ENCODE measurements around the gene CFAP97D2. TPM values are rescaled to one million over a fixed set of nuclear protein-coding genes. Genes with fewer than 3 reads are reported as not detected.

The CFAP97D2 gene
- total RNA-seq, 1 donor from 2014 or later, result not detected

- no peak for DNase-seq (ENCODE audit: low read depth)
- peaks cover 3% of the 10 kb centered on the region for H3K27me3 ChIP-seq (ENCODE audit: control insufficient read depth, insufficient read depth, low read length)
- H3K4me3 ChIP-seq (ENCODE audit: low read depth, low read length), result no peak overlapping the region
- TF ChIP-seq CTCF (IDR thresholded peaks at IDR 0.05; ENCODE audit: insufficient read depth, low read length, poor library complexity, severe bottlenecking), result no peak
- H3K36me3 ChIP-seq (ENCODE audit: control insufficient read depth, insufficient read depth, low read length), result no peaks in the 10 kb centered on the region
Observed at GRCh38 chr13:114229506-114229905, 50.4 kb downstream of the CFAP97D2 start.

- H3K4me3 ChIP-seq (ENCODE audit: low read depth, low read length), result no peak overlapping the region
Observed at GRCh38 chr13:114230117-114230516, 51.1 kb downstream of the CFAP97D2 start.

GRCh38 chr13:114230575-114230974 lies 51.5 kb downstream of the CFAP97D2 start:
- no peaks in the 10 kb centered on the region for H3K36me3 ChIP-seq (ENCODE audit: control insufficient read depth, insufficient read depth, low read length)
- no peak for DNase-seq (ENCODE audit: low read depth)
- no peak overlapping the region for H3K4me3 ChIP-seq (ENCODE audit: low read depth, low read length)
- TF ChIP-seq CTCF (IDR thresholded peaks at IDR 0.05; ENCODE audit: insufficient read depth, low read length, poor library complexity, severe bottlenecking), result no peak
- H3K27me3 ChIP-seq (ENCODE audit: control insufficient read depth, insufficient read depth, low read length), result peaks cover 3% of the 10 kb centered on the region

More at GRCh38 chr13:114230117-114230516, 51.1 kb downstream of the CFAP97D2 start:
- no peak for TF ChIP-seq CTCF (IDR thresholded peaks at IDR 0.05; ENCODE audit: insufficient read depth, low read length, poor library complexity, severe bottlenecking)
- no peak for DNase-seq (ENCODE audit: low read depth)
- no peaks in the 10 kb centered on the region for H3K36me3 ChIP-seq (ENCODE audit: control insufficient read depth, insufficient read depth, low read length)
- peaks cover 3% of the 10 kb centered on the region for H3K27me3 ChIP-seq (ENCODE audit: control insufficient read depth, insufficient read depth, low read length)

GRCh38 chr13:114231886-114232285 lies 52.8 kb downstream of the CFAP97D2 start:
- DNase-seq (ENCODE audit: low read depth), result no peak
- Histone ChIP-seq H3K27me3 (ENCODE audit: control insufficient read depth, insufficient read depth, low read length) (peaks cover 3% of the 10 kb centered on the region), H3K4me3 (ENCODE audit: low read depth, low read length) (no peak overlapping the region), H3K36me3 (ENCODE audit: control insufficient read depth, insufficient read depth, low read length) (no peaks in the 10 kb centered on the region)
- TF ChIP-seq CTCF (IDR thresholded peaks at IDR 0.05; ENCODE audit: insufficient read depth, low read length, poor library complexity, severe bottlenecking), result no peak

- Histone ChIP-seq H3K4me3 (ENCODE audit: low read depth, low read length) (peak overlapping the region; percentile 96), H3K27me3 (ENCODE audit: control insufficient read depth, insufficient read depth, low read length) (no peaks in the 10 kb centered on the region), H3K36me3 (ENCODE audit: control insufficient read depth, insufficient read depth, low read length) (no peaks in the 10 kb centered on the region)
- DNase-seq (ENCODE audit: low read depth), result no peak
- TF ChIP-seq CTCF (IDR thresholded peaks at IDR 0.05; ENCODE audit: insufficient read depth, low read length, poor library complexity, severe bottlenecking), result no peak
Observed at GRCh38 chr13:114234266-114234644, 55.2 kb downstream of the CFAP97D2 start.

GRCh38 chr13:114234645-114235421 lies 55.8 kb downstream of the CFAP97D2 start, which contains the start of gene CDC16:
CDC16 (plus strand) TSS chr13:114234897; CDS start chr13:114235085, 188 bp downstream.
- Histone ChIP-seq H3K27me3 (ENCODE audit: control insufficient read depth, insufficient read depth, low read length) (no peaks in the 10 kb centered on the region), H3K36me3 (ENCODE audit: control insufficient read depth, insufficient read depth, low read length) (no peaks in the 10 kb centered on the region), H3K4me3 (ENCODE audit: low read depth, low read length) (peak within 1 kb of the TSS; percentile 96)
- peak; percentile 62 for DNase-seq (ENCODE audit: low read depth)
- no peak for TF ChIP-seq CTCF (IDR thresholded peaks at IDR 0.05; ENCODE audit: insufficient read depth, low read length, poor library complexity, severe bottlenecking)
